ENCODE results near the gene ARMS2. TPM values are rescaled to one million over a fixed set of nuclear protein-coding genes. Genes with fewer than 3 reads are reported as not detected.

The ARMS2 gene
- total and polyA plus RNA-seq, 2 experiments from 2014 or later, result not detected

DNA sequence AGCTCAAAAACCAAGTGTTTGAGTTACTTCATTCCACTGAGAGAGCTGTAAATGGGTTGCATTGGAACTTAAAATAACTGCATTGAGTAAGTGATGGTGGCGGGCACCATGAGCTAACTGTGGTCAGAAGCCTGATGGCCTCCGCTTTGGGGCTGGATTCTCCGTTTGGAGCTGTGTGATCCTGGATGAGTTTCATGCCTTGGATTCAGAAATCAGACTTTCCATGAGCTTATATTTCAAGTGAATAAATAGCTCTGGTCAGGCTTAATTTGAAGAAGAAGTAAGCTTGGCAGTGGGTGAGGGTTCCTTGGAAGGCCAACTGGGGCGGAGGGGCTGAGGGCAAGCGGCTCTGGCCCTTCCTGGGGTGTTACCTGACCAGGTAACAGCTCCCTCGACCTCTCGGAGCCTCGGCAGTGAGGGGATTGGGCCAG is 12.5 kb downstream of the ARMS2 start:
- Mint-ChIP-seq H3K27me3 (ENCODE audit: insufficient read depth, low read depth, poor library complexity) (peaks cover 29% of the 10 kb centered on the region), H3K27ac (no peak overlapping the region), H3K36me3 (ENCODE audit: low read depth) (no peaks in the 10 kb centered on the region; the same call in 2 of the 3 replicates), H3K4me3 (no peak overlapping the region), H3K4me1 (peaks cover 14% of the 10 kb centered on the region), H3K9me3 (no peaks in the 10 kb centered on the region)
- Histone ChIP-seq H3K4me2 (no peak overlapping the region), H2AFZ (no peak overlapping the region), H3K27ac (ENCODE audit: low read depth) (no peak overlapping the region), H3K4me1 (ENCODE audit: insufficient read depth) (peaks cover 6% of the 10 kb centered on the region), H3K9me2 (ENCODE audit: insufficient read depth) (no peaks in the 10 kb centered on the region), H4K20me1 (replicated peaks; ENCODE audit: insufficient read depth) (no peaks in the 10 kb centered on the region; the same call in 1 of the 2 replicates), H3F3A (replicated peaks; ENCODE audit: low read depth) (0 out of 2 replicates have a peak, but pooled peaks cover 4% of the 10 kb centered on the region), H3K4me3 (no peak overlapping the region), H3K36me3 (ENCODE audit: insufficient read depth) (no peaks in the 10 kb centered on the region), H3K79me2 (replicated peaks; ENCODE audit: insufficient read depth) (no peaks in the 10 kb centered on the region), H3K27me3 (ENCODE audit: insufficient read depth) (peaks cover 25% of the 10 kb centered on the region)
- ATAC-seq (no peak), DNase-seq (ENCODE audit: low spot score) (no peak)
- TF ChIP-seq CTCF (conservative IDR thresholded peaks at IDR 0.05; ENCODE audit: low read depth in 2 of 2), result no peak
- TF ChIP-seq EZH2 (IDR thresholded peaks at IDR 0.05; ENCODE audit: low read depth, unreplicated experiment), result no peak
- TF ChIP-seq POLR2AphosphoS5 (IDR thresholded peaks at IDR 0.05; ENCODE audit: low read depth), result no peak
- TF ChIP-seq NANOG (IDR thresholded peaks at IDR 0.05; ENCODE audit: borderline replicate concordance), result no peak
- no peak for TF ChIP-seq STAT1 (IDR thresholded peaks at IDR 0.05; ENCODE audit: unreplicated experiment)
- TF ChIP-seq JUNB (IDR thresholded peaks at IDR 0.05; ENCODE audit: unreplicated experiment), result no peak
- TF ChIP-seq CREB1 (CRISPR knock-in tag; IDR thresholded peaks at IDR 0.05; ENCODE audit: low read depth), result no peak

DNA sequence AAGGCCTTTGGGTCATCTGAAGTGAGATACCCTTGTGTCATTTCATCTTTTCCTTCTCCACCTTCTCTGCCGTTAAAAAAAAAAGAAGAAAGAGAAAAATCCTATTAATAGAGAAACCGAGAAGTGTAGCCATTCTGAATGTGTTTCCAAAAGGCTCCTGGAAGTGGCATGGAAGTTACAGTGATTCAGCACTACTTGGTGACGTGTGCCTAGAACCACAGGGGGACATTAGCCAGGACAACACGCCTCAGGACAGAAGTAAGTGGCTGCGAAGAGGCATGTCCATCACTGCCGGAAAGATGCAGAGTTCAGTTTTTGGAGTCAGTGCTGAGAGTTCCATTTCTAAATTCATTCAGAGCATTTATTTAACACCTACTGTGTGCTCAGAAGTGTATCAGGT is 13.2 kb downstream of the ARMS2 start:
- Histone ChIP-seq H3K27me3 (ENCODE audit: insufficient read depth) (peaks cover 18% of the 10 kb centered on the region), H2AFZ (no peak overlapping the region), H3K4me3 (no peak overlapping the region), H3K36me3 (ENCODE audit: insufficient read depth) (no peaks in the 10 kb centered on the region), H3K9me2 (ENCODE audit: insufficient read depth) (no peaks in the 10 kb centered on the region), H3K79me2 (replicated peaks; ENCODE audit: insufficient read depth) (no peaks in the 10 kb centered on the region), H3F3A (replicated peaks; ENCODE audit: low read depth) (0 out of 2 replicates have a peak, but pooled peaks cover 1% of the 10 kb centered on the region), H3K4me2 (no peak overlapping the region), H3K4me1 (ENCODE audit: insufficient read depth) (peaks cover 3% of the 10 kb centered on the region), H4K20me1 (replicated peaks; ENCODE audit: insufficient read depth) (no peaks in the 10 kb centered on the region; the same call in 1 of the 2 replicates), H3K27ac (ENCODE audit: low read depth) (no peak overlapping the region)
- H3K4me1 Mint-ChIP-seq, result peaks cover 11% of the 10 kb centered on the region
- ATAC-seq (no peak), DNase-seq (ENCODE audit: low spot score) (no peak)
- H3K27ac Mint-ChIP-seq, result no peak overlapping the region
- H3K36me3 Mint-ChIP-seq (ENCODE audit: low read depth), result no peaks in the 10 kb centered on the region; the same call in 2 of the 3 replicates
- H3K4me3 Mint-ChIP-seq, result no peak overlapping the region
- H3K27me3 Mint-ChIP-seq (ENCODE audit: insufficient read depth, low read depth, poor library complexity), result peaks cover 21% of the 10 kb centered on the region
- H3K9me3 Mint-ChIP-seq, result no peaks in the 10 kb centered on the region
- TF ChIP-seq NANOG (IDR thresholded peaks at IDR 0.05; ENCODE audit: borderline replicate concordance), result no peak
- TF ChIP-seq ZNF331 (CRISPR knock-in tag; IDR thresholded peaks at IDR 0.05; ENCODE audit: low read depth), result no peak
- TF ChIP-seq JUNB (IDR thresholded peaks at IDR 0.05; ENCODE audit: unreplicated experiment), result no peak
- no peak for TF ChIP-seq EZH2phosphoT487 (IDR thresholded peaks at IDR 0.05; ENCODE audit: unreplicated experiment)
- no peak for TF ChIP-seq EZH2 (IDR thresholded peaks at IDR 0.05; ENCODE audit: low read depth, unreplicated experiment)
- no peak for TF ChIP-seq CREB1 (CRISPR knock-in tag; IDR thresholded peaks at IDR 0.05; ENCODE audit: low read depth)
- no peak for TF ChIP-seq REST (IDR thresholded peaks at IDR 0.05; ENCODE audit: unreplicated experiment)
- no peak for TF ChIP-seq CTCF (conservative IDR thresholded peaks at IDR 0.05; ENCODE audit: low read depth in 2 of 2)

All from GM23338 (cell line).